K562 (cell line): ENCODE data around the gene MATCAP1. TPM values are rescaled to one million over a fixed set of nuclear protein-coding genes. Genes with fewer than 3 reads are reported as not detected.

ENCODE experiments used
- ATAC-seq: fragments of 200-7000 bp; cut with Tn5 transposase; 3 replicates; pipeline ENCODE4 v1.9.1; 2020; ENCODE audit warnings: moderate library complexity
- BruUV-seq: library from RNA; stranded (reverse); fragments of 400-500 nt; replicated peaks from 2 replicates; lab custom pipeline; 2021; lab: Mats Ljungman, UMichigan
- CTCF ChIA-PET: fragments of 300-600 bp; formaldehyde crosslinking; extraction: SDS; loops from one replicate; lab custom pipeline; 2021; ENCODE audit warnings: low intra/inter-chr PET ratio; lab: Yijun Ruan, JAX
- POLR2A ChIA-PET: fragments of 300-600, 350-650 bp; sonication (Branson Sonifier 250); formaldehyde crosslinking; extraction: SDS; loops from one replicate; lab custom pipeline; 2021; ENCODE audit warnings: antibody characterized with exemption, inconsistent platforms; lab: Yijun Ruan, JAX
- DNase-seq, 4 experiments: peaks; one replicate each; pipeline versions ENCODE4 v3.0.0 to v3.0.0-alpha.2; 2011 to 2018; ENCODE audit warnings: low spot score in 3 of 4, mixed read lengths in 3 of 4; ENCODE audit errors: extremely low read depth in 1 of 4
- FAIRE-seq: peaks from 2 replicates; lab custom pipeline; 2011; peaks lifted over from hg19 to GRCh38; lab: Jason Lieb, UNC
- H2AFZ ChIP-seq: 2 replicates; pipeline ENCODE4 v1.6.0; 2011; ENCODE audit warnings: low read depth, low read length, control low read depth, inconsistent platforms
- H3K27ac ChIP-seq: fragments of 200-600 bp; 3 replicates; pipeline ENCODE4 v1.8.0; 2011; ENCODE audit warnings: low read depth, mild to moderate bottlenecking, control low read depth, inconsistent platforms, low read length, moderate library complexity, mixed read lengths; ENCODE audit errors: extremely low read depth
- H3K27me3 ChIP-seq, 2 experiments: fragments of 300-600 bp in 1 of 2; 2 replicates in 1 of 2; 3 replicates in 1 of 2; pipeline versions ENCODE4 v1.6.0 to v1.8.0; 2011; ENCODE audit warnings: inconsistent platforms in 2 of 2, low read length in 2 of 2, mild to moderate bottlenecking in 1 of 2, mixed read lengths in 1 of 2, moderate library complexity in 1 of 2; ENCODE audit not compliant: control insufficient read depth in 2 of 2, insufficient read depth in 2 of 2
- H3K36me3 ChIP-seq: fragments of 300-600 bp; 3 replicates; pipeline ENCODE4 v1.8.0; 2011; ENCODE audit warnings: mild to moderate bottlenecking, low read length, inconsistent platforms; ENCODE audit not compliant: control insufficient read depth, insufficient read depth
- H3K4me1 ChIP-seq, 2 experiments: fragments of 200-600 bp in 1 of 2; replicated peaks in 1 of 2; 2 replicates in 1 of 2; 3 replicates in 1 of 2; pipeline versions ENCODE4 v1.5.1 to v1.8.0; 2011; ENCODE audit warnings: inconsistent platforms in 2 of 2, low read length in 2 of 2, mild to moderate bottlenecking in 1 of 2, mixed read lengths in 1 of 2, moderate library complexity in 1 of 2; ENCODE audit not compliant: control insufficient read depth in 2 of 2, insufficient read depth in 2 of 2
- H3K4me2 ChIP-seq: 2 replicates; pipeline ENCODE4 v1.6.1; 2011; ENCODE audit warnings: low read length, control low read depth, inconsistent platforms, mixed read lengths; ENCODE audit not compliant: insufficient read depth
- H3K4me3 ChIP-seq: fragments of 200-600 bp; sonication (generic), shearing (Covaris generic); 2 replicates; pipeline ENCODE4 v1.5.1; 2016; ENCODE audit warnings: control low read depth, inconsistent platforms
- H3K79me2 ChIP-seq: fragments of 200-600 bp; 3 replicates; pipeline ENCODE4 v1.8.0; 2011; ENCODE audit warnings: low read length, inconsistent platforms; ENCODE audit not compliant: control insufficient read depth, insufficient read depth
- H3K9ac ChIP-seq, 2 experiments: 2 replicates each; pipeline versions ENCODE4 v1.6.0 to v1.6.1; 2011; ENCODE audit warnings: low read depth in 2 of 2, low read length in 2 of 2, control low read depth in 1 of 2, inconsistent platforms in 1 of 2, mild to moderate bottlenecking in 1 of 2, mixed read lengths in 1 of 2; ENCODE audit not compliant: insufficient read depth in 1 of 2
- H3K9me1 ChIP-seq: one replicate; pipeline ENCODE4 v1.6.0; 2011; ENCODE audit warnings: inconsistent platforms, mild to moderate bottlenecking, low read length, moderate library complexity; ENCODE audit not compliant: control insufficient read depth, insufficient read depth
- H3K9me3 ChIP-seq: replicated peaks from 2 replicates; pipeline ENCODE4 v1.5.1; 2011; ENCODE audit warnings: low read depth, low read length, inconsistent platforms; ENCODE audit not compliant: control insufficient read depth, insufficient read depth
- H4K20me1 ChIP-seq: replicated peaks from 2 replicates; pipeline ENCODE4 v1.6.1; 2011; ENCODE audit warnings: low read length, inconsistent platforms, mixed read lengths; ENCODE audit not compliant: control insufficient read depth, insufficient read depth
- MNT ChIP-seq, 2 experiments: fragments of 450-650 bp; conservative IDR thresholded peaks; 2 replicates each; pipeline ENCODE4 v1.6.1; 2017; ENCODE audit warnings: mild to moderate bottlenecking in 2 of 2, moderate library complexity in 2 of 2
- POLR2H ChIP-seq: IDR thresholded peaks from 2 replicates; pipeline ENCODE4 v1.6.1; 2016; ENCODE audit warnings: missing genetic modification characterization, low read depth, mild to moderate bottlenecking, control low read depth, missing compliant biosample characterization, moderate library complexity
- RBFOX2 ChIP-seq: fragments of 200-400 bp; formaldehyde crosslinking; IDR thresholded peaks from 2 replicates; pipeline ENCODE4 v1.6.1; 2017; ENCODE audit warnings: low read depth, mild to moderate bottlenecking, low read length, moderate library complexity
- SAP30 ChIP-seq: fragments of 200-600 bp; sonication (generic); IDR thresholded peaks from 2 replicates; pipeline ENCODE4 v1.6.1; 2012; ENCODE audit warnings: borderline replicate concordance, low read depth, mild to moderate bottlenecking, moderate library complexity, low read length, control low read depth, inconsistent platforms; ENCODE audit not compliant: insufficient read depth, poor library complexity, severe bottlenecking
- SP2 ChIP-seq: IDR thresholded peaks from 2 replicates; pipeline ENCODE4 v1.6.1; 2011; ENCODE audit warnings: mild to moderate bottlenecking, low read depth, low read length, moderate library complexity; ENCODE audit not compliant: poor library complexity, severe bottlenecking; ENCODE audit errors: extremely low read depth
- THAP7 ChIP-seq: fragments of 250-450 bp; sonication (Bioruptor Pico); IDR thresholded peaks from 2 replicates; pipeline ENCODE4 v1.5.0; 2021
- ZNF239 ChIP-seq: fragments of 250-450 bp; sonication (Bioruptor Pico); IDR thresholded peaks from 2 replicates; pipeline ENCODE4 v1.4.0; 2020; ENCODE audit warnings: mild to moderate bottlenecking
- WGBS: fragments of 100-300 bp; shearing (Covaris generic); methylation state at CpG from one replicate; pipeline ENCODE4 v1.1.6; 2016; ENCODE audit warnings: low coverage, mixed read lengths; ENCODE audit not compliant: insufficient coverage; ENCODE audit errors: missing lambda C conversion rate; 5-methylcytosine and 5-hydroxymethylcytosine counted together
- in situ Hi-C: fragments of 300-500 bp; cut with MboI; formaldehyde crosslinking; loops from 4 replicates; pipeline ENCODE4 v1.15.0; 2018; ENCODE audit warnings: inconsistent platforms, mixed read lengths
- intact Hi-C: fragments of 100-400 bp; cut with micrococcal nuclease; formaldehyde crosslinking; loops from 2 replicates; pipeline ENCODE4 v1.14.2; 2022
- polyA plus RNA-seq, 8 experiments: library from polyadenylated mRNA; depleted of rRNA in 4 of 8; stranded (reverse) in 5 of 8; unstranded in 3 of 8; fragments of >200 nt; fragmentation: Nextera tagmentation in 2 of 8; fragmentation: Illumina TruSeq in 1 of 8; extraction: Ambion mirVana in 2 of 8; extraction: Trizol in 1 of 8; gene quantifications; 2 replicates each; pipeline versions ENCODE4 v1.2.1 to v1.2.3, GENCODE V29; 2011 to 2014; ENCODE audit warnings: inconsistent platforms in 1 of 8, missing spikeins in 1 of 8
- total RNA-seq, 7 experiments: library from RNA; depleted of rRNA in 6 of 7; stranded (reverse); fragments of >200 nt in 6 of 7; fragmentation: Illumina TruSeq in 2 of 7; extraction: Trizol in 2 of 7; gene quantifications; 2 replicates each; pipeline versions ENCODE4 v1.2.1 to v1.2.3, GENCODE V29; 2011 to 2021; ENCODE audit warnings: low replicate concordance in 1 of 7

MATCAP1 gene
- total and polyA plus RNA-seq, 9 of the 15 experiments (the other 6 are each of a cell fraction or from before 2014, with no cell fraction given), result 3.4 to 20.5 (median 10.3) TPM

- no peaks in the 10 kb centered on the region for H3K79me2 ChIP-seq
- H3K36me3 ChIP-seq, result peaks cover 81% of the 10 kb centered on the region
- H4K20me1 ChIP-seq, result no peaks in the 10 kb centered on the region
- no peak overlapping the region for H3K27ac ChIP-seq
- ATAC-seq (no peak), DNase-seq (no peak), FAIRE-seq (no peak)
- CTCF ChIA-PET, result no interaction called here
- no peaks in the 10 kb centered on the region for H3K9me1 ChIP-seq
- POLR2A ChIA-PET, result interaction anchor here (0.6 to 1.4 kb wide), 4 partner anchors 9 to 172 kb away, joined by 3 read pairs; no protein-coding TSS in a partner anchor
- no peaks in the 10 kb centered on the region for H3K27me3 ChIP-seq
- intact Hi-C loops (no loop called here), in situ Hi-C loops (no loop called here)
- H2AFZ ChIP-seq, result no peak overlapping the region
- 92% methylated on average over 2 of the region's 2 CpGs for WGBS
- TF ChIP-seq POLR2H (tag), result no peak
- no peak for TF ChIP-seq ZNF239 (CRISPR knock-in tag)
- no peak for TF ChIP-seq SAP30
- TF ChIP-seq THAP7 (CRISPR knock-in tag), result no peak
- H3K4me3 ChIP-seq, result no peak overlapping the region
- H3K4me1 ChIP-seq, result peaks cover 0 to 16% of the 10 kb centered on the region in 2 experiments; a peak in 2 of 5 replicates
- H3K9ac ChIP-seq, result no peak overlapping the region; a peak in 1 of 4 replicates
- no peaks in the 10 kb centered on the region for H3K9me3 ChIP-seq
- no peak overlapping the region for H3K4me2 ChIP-seq
- BruUV-seq, result no TSS peak
Observed at GRCh38 chr16:67145746-67146145, 38.0 kb downstream of the MATCAP1 start.

GRCh38 chr16:67144943-67145342, 38.8 kb downstream of the MATCAP1 start:
- Histone ChIP-seq H3K9ac (no peak overlapping the region), H2AFZ (no peak overlapping the region), H4K20me1 (no peaks in the 10 kb centered on the region), H3K4me1 (peaks cover 0 to 8% of the 10 kb centered on the region in 2 experiments; a peak in 1 of 5 replicates), H3K4me3 (no peak overlapping the region), H3K9me1 (no peaks in the 10 kb centered on the region), H3K36me3 (peaks cover 89% of the 10 kb centered on the region), H3K79me2 (no peaks in the 10 kb centered on the region), H3K9me3 (no peaks in the 10 kb centered on the region), H3K27me3 (no peaks in the 10 kb centered on the region), H3K4me2 (no peak overlapping the region), H3K27ac (no peak overlapping the region)
- no peak for DNase-seq
- BruUV-seq, result no TSS peak
- in situ Hi-C loops (no loop called here), intact Hi-C loops (no loop called here)
- no peak for FAIRE-seq
- TF ChIP-seq SP2, result no peak
- no peak for TF ChIP-seq MNT (conservative IDR thresholded peaks at IDR 0.05)
- no peak for TF ChIP-seq RBFOX2
- POLR2A ChIA-PET, result interaction anchor here (0.6 to 1.2 kb wide), 2 partner anchors 8 to 12 kb away, joined by 3 read pairs; no protein-coding TSS in a partner anchor
- no peak for ATAC-seq
- CTCF ChIA-PET, result interaction anchor here (0.6 kb wide), 1 partner anchor 333 kb away, joined by 5 read pairs; no protein-coding TSS in a partner anchor
- WGBS, result 80% methylated on average over 2 of the region's 2 CpGs
